Measurements from ENCODE around the gene FBXL16.

DNA sequence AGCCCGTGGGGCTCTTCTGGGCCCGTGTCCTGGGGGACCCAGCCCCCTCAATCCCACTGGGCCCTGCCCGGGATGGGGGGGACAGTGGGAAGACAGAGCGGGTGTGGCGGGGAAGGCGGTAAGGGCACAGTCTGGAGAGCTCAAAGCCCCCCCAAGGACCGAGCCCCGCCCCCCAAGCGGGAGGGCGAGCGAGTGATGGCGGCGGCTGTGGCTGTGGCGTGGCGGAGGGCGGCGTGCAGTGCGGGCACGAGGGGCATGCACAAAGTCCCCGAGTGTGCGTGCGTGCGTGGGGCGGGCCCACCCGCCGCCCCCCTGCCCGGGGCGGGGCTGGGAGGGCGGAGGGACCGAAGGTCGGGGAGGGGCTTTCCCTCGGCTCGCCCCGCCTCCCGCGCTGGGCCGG is 11.8 kb downstream of the FBXL16 start:
- TF ChIP-seq, protein P1, sequence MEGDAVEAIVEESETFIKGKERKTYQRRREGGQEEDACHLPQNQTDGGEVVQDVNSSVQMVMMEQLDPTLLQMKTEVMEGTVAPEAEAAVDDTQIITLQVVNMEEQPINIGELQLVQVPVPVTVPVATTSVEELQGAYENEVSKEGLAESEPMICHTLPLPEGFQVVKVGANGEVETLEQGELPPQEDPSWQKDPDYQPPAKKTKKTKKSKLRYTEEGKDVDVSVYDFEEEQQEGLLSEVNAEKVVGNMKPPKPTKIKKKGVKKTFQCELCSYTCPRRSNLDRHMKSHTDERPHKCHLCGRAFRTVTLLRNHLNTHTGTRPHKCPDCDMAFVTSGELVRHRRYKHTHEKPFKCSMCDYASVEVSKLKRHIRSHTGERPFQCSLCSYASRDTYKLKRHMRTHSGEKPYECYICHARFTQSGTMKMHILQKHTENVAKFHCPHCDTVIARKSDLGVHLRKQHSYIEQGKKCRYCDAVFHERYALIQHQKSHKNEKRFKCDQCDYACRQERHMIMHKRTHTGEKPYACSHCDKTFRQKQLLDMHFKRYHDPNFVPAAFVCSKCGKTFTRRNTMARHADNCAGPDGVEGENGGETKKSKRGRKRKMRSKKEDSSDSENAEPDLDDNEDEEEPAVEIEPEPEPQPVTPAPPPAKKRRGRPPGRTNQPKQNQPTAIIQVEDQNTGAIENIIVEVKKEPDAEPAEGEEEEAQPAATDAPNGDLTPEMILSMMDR (IDR thresholded peaks at IDR 0.05): no peak
- TF ChIP-seq POLR2AphosphoS5 (IDR thresholded peaks at IDR 0.05) (no peak), POLR2A (IDR thresholded peaks at IDR 0.05) (no peak)

Data from suprapubic skin (tissue), 4 donors.